GM19324 (cell line): Measurements from ENCODE around the gene DPP6.

Experiments
- ATAC-seq: cut with Tn5 transposase; IDR thresholded peaks from one replicate; pipeline ENCODE4 v1.9.1; 2021; ENCODE audit warnings: mild to moderate bottlenecking, moderate library complexity; ENCODE audit not compliant: unreplicated experiment, low FRiP score

DPP6 gene

GRCh38 chr7:154438571-154439367 lies 386.6 kb downstream of the DPP6 start:
- no peak for ATAC-seq

GRCh38 chr7:154440058-154440457 lies 387.9 kb downstream of the DPP6 start:
- ATAC-seq, result no peak

GRCh38 chr7:154440651-154441050 lies 388.5 kb downstream of the DPP6 start:
- ATAC-seq, result no peak

- no peak for ATAC-seq
These were observed 389.6 kb downstream of the DPP6 start for GRCh38 chr7:154441811-154442210.

- no peak for ATAC-seq
These were observed 390.7 kb downstream of the DPP6 start for GRCh38 chr7:154442939-154443338.

- no peak for ATAC-seq
These were observed 398.3 kb downstream of the DPP6 start for GRCh38 chr7:154450451-154450850.

- no peak for ATAC-seq
These were observed 399.6 kb downstream of the DPP6 start for GRCh38 chr7:154451480-154452457.

- ATAC-seq, result no peak
These were observed 411.6 kb downstream of the DPP6 start for GRCh38 chr7:154463794-154464193.

- no peak for ATAC-seq
These were observed 417.5 kb downstream of the DPP6 start for GRCh38 chr7:154469652-154470051.

- no peak for ATAC-seq
These were observed 420.1 kb downstream of the DPP6 start for GRCh38 chr7:154472343-154472742.

GRCh38 chr7:154473360-154473759 lies 421.2 kb downstream of the DPP6 start:
- ATAC-seq, result no peak

GRCh38 chr7:154474903-154475520 lies 422.8 kb downstream of the DPP6 start:
- no peak for ATAC-seq

GRCh38 chr7:154475864-154476263 lies 423.7 kb downstream of the DPP6 start:
- ATAC-seq, result no peak

- no peak for ATAC-seq
These were observed 428.6 kb downstream of the DPP6 start for GRCh38 chr7:154480817-154481216.

- no peak for ATAC-seq
These were observed 430.7 kb downstream of the DPP6 start for GRCh38 chr7:154482863-154483262.

- ATAC-seq, result no peak
These were observed 432.2 kb downstream of the DPP6 start for GRCh38 chr7:154484406-154484805.

- no peak for ATAC-seq
These were observed 432.7 kb downstream of the DPP6 start for GRCh38 chr7:154484943-154485342.

GRCh38 chr7:154489897-154490296 lies 437.7 kb downstream of the DPP6 start:
- no peak for ATAC-seq

GRCh38 chr7:154493594-154493993 lies 441.4 kb downstream of the DPP6 start:
- ATAC-seq, result no peak

GRCh38 chr7:154497751-154498150 lies 445.6 kb downstream of the DPP6 start:
- ATAC-seq, result no peak

GRCh38 chr7:154503962-154504550 lies 451.9 kb downstream of the DPP6 start:
- ATAC-seq, result no peak
